SK-N-SH (cell line): ENCODE data around the gene RNF40. TPM values are rescaled to one million over a fixed set of nuclear protein-coding genes. Genes with fewer than 3 reads are reported as not detected.
"Not testable (repeated sequence)": the region's sequence is repeated elsewhere in the genome, so short reads cannot be mapped to it uniquely, and the experiment has no call there.

Experiments used
- CTCF ChIA-PET: fragments of 300-600, 350-600 bp; formaldehyde crosslinking; extraction: SDS; loops from one replicate; lab custom pipeline; 2021; lab: Yijun Ruan, JAX
- POLR2A ChIA-PET: fragments of 350-600 bp; sonication (Branson Sonifier 250); formaldehyde crosslinking; extraction: SDS; loops from one replicate; lab custom pipeline; 2020; ENCODE audit warnings: antibody characterized with exemption, inconsistent platforms; lab: Yijun Ruan, JAX
- DNase-seq: peaks from one replicate; pipeline ENCODE4 v3.0.0; 2012
- H2AFZ ChIP-seq: fragments of 200-600 bp; sonication (generic); 2 replicates; pipeline ENCODE4 v1.8.1; 2016; ENCODE audit warnings: antibody characterized with exemption, mild to moderate bottlenecking, low read depth
- H3F3A ChIP-seq: fragments of 200-600 bp; sonication (generic); replicated peaks from 2 replicates; pipeline ENCODE3; 2016; ENCODE audit warnings: antibody characterized with exemption, mild to moderate bottlenecking; ENCODE audit not compliant: insufficient read depth
- H3K27ac ChIP-seq, 2 experiments: fragments of 200-500 bp in 1 of 2; fragments of 200-600 bp in 1 of 2; sonication (Bioruptor generic) in 1 of 2; sonication (generic), shearing (Covaris generic) in 1 of 2; 2 replicates each; pipeline versions ENCODE4 v1.5.1 to v1.6.1; 2014 to 2016; ENCODE audit warnings: low read depth in 2 of 2, inconsistent platforms in 1 of 2, low read length in 1 of 2, mild to moderate bottlenecking in 1 of 2, mixed read lengths in 1 of 2
- H3K27me3 ChIP-seq: fragments of 200-600 bp; sonication (generic), shearing (Covaris generic); 2 replicates; pipeline ENCODE4 v1.6.1; 2016; ENCODE audit warnings: mixed run types; ENCODE audit not compliant: insufficient read depth
- H3K36me3 ChIP-seq, 2 experiments: fragments of 200-500 bp in 1 of 2; fragments of 200-600 bp in 1 of 2; sonication (Bioruptor generic) in 1 of 2; sonication (generic) in 1 of 2; replicated peaks in 1 of 2; 2 replicates each; pipeline versions ENCODE3 to v1.5.1; 2014 to 2016; ENCODE audit warnings: low read length in 1 of 2, mild to moderate bottlenecking in 1 of 2; ENCODE audit not compliant: insufficient read depth in 2 of 2, control insufficient read depth in 1 of 2
- H3K4me1 ChIP-seq, 2 experiments: fragments of 200-500 bp in 1 of 2; fragments of 200-600 bp in 1 of 2; sonication (Bioruptor generic) in 1 of 2; sonication (generic), shearing (Covaris generic) in 1 of 2; 2 replicates each; pipeline versions ENCODE4 v1.5.1 to v1.6.1; 2014 to 2016; ENCODE audit warnings: low read depth in 1 of 2, low read length in 1 of 2, mixed run types in 1 of 2; ENCODE audit not compliant: insufficient read depth in 2 of 2, control insufficient read depth in 1 of 2
- H3K4me2 ChIP-seq: fragments of 200-600 bp; sonication (generic), shearing (Covaris generic); 2 replicates; pipeline ENCODE4 v1.6.1; 2017; ENCODE audit warnings: mixed run types
- H3K4me3 ChIP-seq, 2 experiments: fragments of 200-500 bp in 1 of 2; fragments of 200-600 bp in 1 of 2; sonication (Bioruptor generic) in 1 of 2; sonication (generic), shearing (Covaris generic) in 1 of 2; 2 replicates each; pipeline versions ENCODE4 v1.5.1 to v1.8.1; 2014 to 2016; ENCODE audit warnings: low read depth in 2 of 2, inconsistent platforms in 1 of 2, low read length in 1 of 2, mild to moderate bottlenecking in 1 of 2, mixed read lengths in 1 of 2, moderate library complexity in 1 of 2
- H3K79me2 ChIP-seq: fragments of 200-600 bp; sonication (generic); 2 replicates; pipeline ENCODE4 v1.8.1; 2017; ENCODE audit warnings: mild to moderate bottlenecking; ENCODE audit not compliant: insufficient read depth
- H3K9ac ChIP-seq: fragments of 200-600 bp; sonication (generic); 2 replicates; pipeline ENCODE4 v1.6.1; 2017; ENCODE audit warnings: mixed run types
- H3K9me2 ChIP-seq: fragments of 200-600 bp; sonication (generic); 2 replicates; pipeline ENCODE4 v1.6.1; 2017; ENCODE audit warnings: mixed run types
- H3K9me3 ChIP-seq: fragments of 200-600 bp; sonication (generic); 2 replicates; pipeline ENCODE4 v1.6.1; 2017; ENCODE audit warnings: mixed run types, mild to moderate bottlenecking, moderate library complexity
- H4K20me1 ChIP-seq: fragments of 200-600 bp; sonication (generic); 2 replicates; pipeline ENCODE4 v1.6.1; 2017; ENCODE audit warnings: mild to moderate bottlenecking, mixed run types; ENCODE audit not compliant: insufficient read depth
- EP300 ChIP-seq, 2 experiments: IDR thresholded peaks; 2 replicates each; pipeline versions ENCODE4 v1.4.0 to v1.6.1; 2012; ENCODE audit warnings: borderline replicate concordance in 1 of 2, low read depth in 1 of 2, low read length in 1 of 2
- EZH2phosphoT487 ChIP-seq: fragments of 200-600 bp; sonication (generic); IDR thresholded peaks from 2 replicates; pipeline ENCODE4 v1.6.1; 2017; ENCODE audit warnings: low read depth, mixed run types, mild to moderate bottlenecking, antibody characterized with exemption, moderate library complexity, borderline replicate concordance
- FOSL2 ChIP-seq: IDR thresholded peaks from 2 replicates; pipeline ENCODE4 v1.4.0; 2012; ENCODE audit warnings: low read depth, mild to moderate bottlenecking, moderate library complexity, borderline replicate concordance
- GATA2 ChIP-seq: sonication (generic); formaldehyde crosslinking; IDR thresholded peaks from 2 replicates; pipeline ENCODE4 v1.5.0; 2020; ENCODE audit warnings: mild to moderate bottlenecking, missing genetic modification reagents
- MXI1 ChIP-seq: IDR thresholded peaks from 2 replicates; pipeline ENCODE4 v1.6.1; 2012; ENCODE audit warnings: mild to moderate bottlenecking, low read depth, low read length, improper control_type of control experiment
- RFX5 ChIP-seq: IDR thresholded peaks from 2 replicates; pipeline ENCODE4 v1.6.1; 2012; ENCODE audit warnings: mild to moderate bottlenecking, improper control_type of control experiment, low read length
- RXRA ChIP-seq: IDR thresholded peaks from 2 replicates; pipeline ENCODE4 v1.4.0; 2012; ENCODE audit warnings: low read depth, mild to moderate bottlenecking, borderline replicate concordance
- SIN3A ChIP-seq: IDR thresholded peaks from 2 replicates; pipeline ENCODE4 v1.6.1; 2012; ENCODE audit warnings: low read depth, mild to moderate bottlenecking, low read length, moderate library complexity, borderline replicate concordance
- SMC3 ChIP-seq: IDR thresholded peaks from 2 replicates; pipeline ENCODE4 v1.6.1; 2012; ENCODE audit warnings: low read depth, low read length, improper control_type of control experiment
- TAF1 ChIP-seq: IDR thresholded peaks from 2 replicates; pipeline ENCODE4 v1.6.1; 2012; ENCODE audit warnings: low read depth, mild to moderate bottlenecking, low read length, moderate library complexity, borderline replicate concordance
- TCF12 ChIP-seq: IDR thresholded peaks from 2 replicates; pipeline ENCODE4 v1.4.0; 2012
- YY1 ChIP-seq: IDR thresholded peaks from 2 replicates; pipeline ENCODE4 v1.4.0; 2012; ENCODE audit warnings: low read depth, mild to moderate bottlenecking
- WGBS: methylation state at CpG from one replicate; pipeline ENCODE4 v1.1.6; 2017; ENCODE audit warnings: low lambda C conversion rate; 5-methylcytosine and 5-hydroxymethylcytosine counted together
- polyA plus RNA-seq, 3 experiments: library from polyadenylated mRNA; depleted of rRNA; stranded (reverse); fragments of >200 nt; gene quantifications; 2 replicates each; pipeline ENCODE4 v1.2.3, GENCODE V29; 2012
- TF ChIP-seq, protein P1 (sequence below): IDR thresholded peaks from 2 replicates; pipeline ENCODE4 v1.6.1; 2012; ENCODE audit warnings: mild to moderate bottlenecking, low read depth, low read length, moderate library complexity

RNF40 gene
- polyA plus RNA-seq, 1 of the 3 experiments (the other 2 are of a cell fraction) = 49.8 TPM

DNA sequence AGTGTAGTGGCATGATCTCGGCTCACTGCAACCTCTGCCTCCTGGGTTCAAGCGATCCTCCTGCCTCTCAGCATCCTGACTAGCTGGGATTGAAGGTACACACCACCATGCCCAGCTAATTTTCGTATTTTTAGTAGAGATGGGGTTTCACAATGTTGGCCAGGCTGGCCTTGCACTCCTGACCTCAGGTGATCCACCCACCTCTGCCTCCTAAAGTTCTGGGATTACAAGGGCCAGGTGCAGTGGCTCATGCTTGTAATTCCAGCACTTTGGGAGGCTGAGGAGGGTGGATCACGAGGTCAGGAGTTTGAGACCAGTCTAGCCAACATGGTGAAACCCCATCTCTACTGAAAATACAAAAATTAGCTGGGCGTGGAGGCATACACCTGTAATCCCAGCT, 47.6 kb downstream of the RNF40 start:
- H3K4me3 ChIP-seq, H3K9ac ChIP-seq, H3F3A ChIP-seq, H3K36me3 ChIP-seq, H3K27me3 ChIP-seq, CTCF ChIA-PET, H3K9me3 ChIP-seq, H4K20me1 ChIP-seq, H3K4me2 ChIP-seq, H3K4me1 ChIP-seq, H3K27ac ChIP-seq, POLR2A ChIA-PET, H3K9me2 ChIP-seq, H2AFZ ChIP-seq, H3K79me2 ChIP-seq, DNase-seq: not testable (repeated sequence)
- 79% methylated on average over 5 of the region's 5 CpGs for WGBS

DNA sequence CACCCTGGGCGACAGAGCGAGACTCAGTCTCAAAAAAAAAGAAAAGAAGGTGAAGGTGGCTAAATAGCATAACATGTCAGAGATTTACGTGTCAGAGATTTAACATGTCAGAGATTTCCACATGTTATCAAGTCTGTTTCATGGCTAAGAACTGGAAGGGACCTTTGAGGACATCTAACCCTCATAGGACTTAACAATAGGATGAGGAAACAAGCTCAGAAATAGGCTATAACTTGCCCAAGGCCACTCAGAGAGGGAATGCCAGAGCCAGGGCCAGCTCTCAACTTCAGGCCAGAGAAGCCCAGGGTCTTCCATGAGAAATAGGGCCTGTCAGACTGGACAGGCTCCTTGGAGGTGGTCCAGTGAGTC, 51.7 kb downstream of the RNF40 start:
- Histone ChIP-seq H3K36me3 (no peaks in the 10 kb centered on the region), H3K79me2 (no peaks in the 10 kb centered on the region), H2AFZ (peak overlapping the region; percentile 93), H3K27ac (peak overlapping the region; percentile 24 to 69; a peak in 2 of 4 replicates), H3K9me2 (no peaks in the 10 kb centered on the region), H3K4me1 (peaks cover 0 to 6% of the 10 kb centered on the region in 2 experiments; a peak in 1 of 4 replicates), H4K20me1 (no peaks in the 10 kb centered on the region), H3K9me3 (no peaks in the 10 kb centered on the region), H3F3A (no peaks in the 10 kb centered on the region), H3K4me3 (peak overlapping the region; percentile 24 to 72; a peak in 3 of 4 replicates), H3K27me3 (no peaks in the 10 kb centered on the region), H3K9ac (no peak overlapping the region), H3K4me2 (peak overlapping the region; percentile 90)
- 92% methylated on average over 3 of the region's 3 CpGs for WGBS
- no peak for TF ChIP-seq YY1
- no peak for TF ChIP-seq TCF12
- TF ChIP-seq GATA2 = no peak
- TF ChIP-seq, protein P1, sequence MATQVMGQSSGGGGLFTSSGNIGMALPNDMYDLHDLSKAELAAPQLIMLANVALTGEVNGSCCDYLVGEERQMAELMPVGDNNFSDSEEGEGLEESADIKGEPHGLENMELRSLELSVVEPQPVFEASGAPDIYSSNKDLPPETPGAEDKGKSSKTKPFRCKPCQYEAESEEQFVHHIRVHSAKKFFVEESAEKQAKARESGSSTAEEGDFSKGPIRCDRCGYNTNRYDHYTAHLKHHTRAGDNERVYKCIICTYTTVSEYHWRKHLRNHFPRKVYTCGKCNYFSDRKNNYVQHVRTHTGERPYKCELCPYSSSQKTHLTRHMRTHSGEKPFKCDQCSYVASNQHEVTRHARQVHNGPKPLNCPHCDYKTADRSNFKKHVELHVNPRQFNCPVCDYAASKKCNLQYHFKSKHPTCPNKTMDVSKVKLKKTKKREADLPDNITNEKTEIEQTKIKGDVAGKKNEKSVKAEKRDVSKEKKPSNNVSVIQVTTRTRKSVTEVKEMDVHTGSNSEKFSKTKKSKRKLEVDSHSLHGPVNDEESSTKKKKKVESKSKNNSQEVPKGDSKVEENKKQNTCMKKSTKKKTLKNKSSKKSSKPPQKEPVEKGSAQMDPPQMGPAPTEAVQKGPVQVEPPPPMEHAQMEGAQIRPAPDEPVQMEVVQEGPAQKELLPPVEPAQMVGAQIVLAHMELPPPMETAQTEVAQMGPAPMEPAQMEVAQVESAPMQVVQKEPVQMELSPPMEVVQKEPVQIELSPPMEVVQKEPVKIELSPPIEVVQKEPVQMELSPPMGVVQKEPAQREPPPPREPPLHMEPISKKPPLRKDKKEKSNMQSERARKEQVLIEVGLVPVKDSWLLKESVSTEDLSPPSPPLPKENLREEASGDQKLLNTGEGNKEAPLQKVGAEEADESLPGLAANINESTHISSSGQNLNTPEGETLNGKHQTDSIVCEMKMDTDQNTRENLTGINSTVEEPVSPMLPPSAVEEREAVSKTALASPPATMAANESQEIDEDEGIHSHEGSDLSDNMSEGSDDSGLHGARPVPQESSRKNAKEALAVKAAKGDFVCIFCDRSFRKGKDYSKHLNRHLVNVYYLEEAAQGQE = no peak
- TF ChIP-seq SMC3 = no peak
- TF ChIP-seq EZH2phosphoT487 = no peak
- no peak for TF ChIP-seq RXRA
- TF ChIP-seq FOSL2 = no peak
- DNase-seq = no peak
- POLR2A ChIA-PET = interaction anchor here (0.7 to 3.1 kb wide), 6 partner anchors 8 to 88 kb away, joined by 4 to 24 read pairs (median 7); partner anchors contain the start of gene ZNF629
- CTCF ChIA-PET = interaction anchor here (0.6 to 6.0 kb wide), 16 partner anchors 8 to 685 kb away, joined by 3 to 42 read pairs (median 4); no protein-coding TSS in a partner anchor

DNA sequence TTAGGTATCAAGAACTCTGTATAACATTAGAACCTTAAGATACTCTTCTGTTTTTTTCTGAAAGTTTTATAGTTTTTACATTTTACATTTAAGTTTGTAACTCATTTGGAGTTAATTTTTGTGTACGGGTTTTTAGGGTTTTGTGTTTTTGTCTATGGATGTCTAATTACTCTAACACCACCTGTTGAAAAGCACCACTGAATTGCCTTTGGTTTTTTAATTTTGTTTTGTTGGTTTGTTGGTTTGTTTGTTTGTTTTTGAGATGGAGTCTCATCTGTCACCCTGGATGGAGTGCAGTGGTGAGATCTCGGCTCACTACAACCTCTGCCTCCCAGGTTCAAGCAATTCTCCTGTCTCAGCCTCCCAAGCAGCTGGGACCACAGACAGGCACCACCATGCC, 54.6 kb downstream of the RNF40 start:
- H3K9ac ChIP-seq = no peak overlapping the region

More for the DNA sequence above, 54.6 kb downstream of the RNF40 start:
- H4K20me1 ChIP-seq = no peaks in the 10 kb centered on the region
- H2AFZ ChIP-seq = no peak overlapping the region
- H3F3A ChIP-seq = no peaks in the 10 kb centered on the region
- no peaks in the 10 kb centered on the region for H3K27me3 ChIP-seq
- H3K4me1 ChIP-seq = peaks cover 0 to 6% of the 10 kb centered on the region in 2 experiments; a peak in 1 of 4 replicates
- ChIA-PET POLR2A (no interaction called here), CTCF (interaction anchor here (0.8 to 6.0 kb wide), 2 partner anchors 29 to 327 kb away, joined by 3 to 42 read pairs; no protein-coding TSS in a partner anchor)
- TF ChIP-seq EP300 (IDR thresholded peaks at IDR 0.05; ENCODE audit: borderline replicate concordance in 1 of 2, low read depth in 1 of 2, low read length in 1 of 2) (no peak), RFX5 (no peak), SIN3A (no peak), TAF1 (no peak), MXI1 (no peak)
- H3K27ac ChIP-seq = no peak overlapping the region
- no peak for DNase-seq
- no peak overlapping the region for H3K4me3 ChIP-seq
- H3K36me3 ChIP-seq = no peaks in the 10 kb centered on the region
- H3K9me2 ChIP-seq = no peaks in the 10 kb centered on the region
- no peaks in the 10 kb centered on the region for H3K9me3 ChIP-seq
- 54% methylated on average over 2 of the region's 2 CpGs for WGBS
- H3K79me2 ChIP-seq = no peaks in the 10 kb centered on the region
- H3K4me2 ChIP-seq = no peak overlapping the region
